Body of pancreas (tissue), 4 donors: ENCODE results near the gene IBTK.
A peak's percentile ranks its signal among the peaks of the same experiment; 100 is the strongest.

Experiments
- CTCF ChIP-seq, 7 experiments: fragments of 450-650 bp in 4 of 7; fragments of 200-600 bp in 3 of 7; sonication (generic) in 3 of 7; IDR thresholded peaks; one replicate each; pipeline ENCODE4 v1.5.1; 2016 to 2019; ENCODE audit warnings: antibody characterized with exemption in 7 of 7
- POLR2A ChIP-seq, 3 donors: fragments of 450-650 bp; IDR thresholded peaks; one replicate each; pipeline ENCODE4 v1.6.1; 2016; ENCODE audit warnings: antibody characterized with exemption in 3 of 3, mild to moderate bottlenecking in 2 of 3

DNA sequence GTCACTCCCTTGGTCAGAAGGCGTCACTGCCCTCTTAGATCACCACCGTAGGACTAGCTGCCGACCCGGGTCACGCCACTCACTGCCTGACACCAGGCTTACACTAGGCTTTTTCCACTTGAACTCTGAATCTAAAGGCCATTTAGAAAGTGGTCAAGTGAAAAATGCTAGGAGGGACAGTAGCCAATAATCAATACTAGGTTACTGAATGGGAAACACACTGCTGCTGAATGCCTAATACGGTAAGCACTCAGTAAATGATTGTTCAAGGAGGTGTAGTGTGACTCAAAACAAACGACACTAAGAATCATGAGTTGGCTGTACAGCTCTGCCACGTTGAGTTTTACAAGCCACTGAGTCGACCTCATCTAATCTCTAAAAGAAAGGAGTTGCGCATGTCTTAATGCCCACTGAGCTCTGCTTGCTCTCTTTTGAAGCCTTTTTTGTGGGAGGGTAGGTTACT, 760 bp upstream of the IBTK start:
- TF ChIP-seq CTCF (IDR thresholded peaks at IDR 0.05) (no peak), POLR2A (IDR thresholded peaks at IDR 0.05) (peak in 1 of 3 donors; percentile 30)
